IMR-90 (cell line): ENCODE data around the gene CPTP. TPM values are rescaled to one million over a fixed set of nuclear protein-coding genes. Genes with fewer than 3 reads are reported as not detected.

Experiments used
- microRNA-seq, 2 experiments: library from miRNA; stranded (forward) in 1 of 2; unstranded in 1 of 2; fragments of 10-50 nt in 1 of 2; fragments of <30 nt in 1 of 2; gene quantifications in 1 of 2; microRNA quantifications in 1 of 2; one replicate each; pipeline versions ENCODE3 to v1.1.0; 2013 to 2020; ENCODE audit not compliant: insufficient read depth in 1 of 2, insufficient read length in 1 of 2, unreplicated experiment in 1 of 2
- polyA plus RNA-seq, 3 experiments: library from polyadenylated mRNA; depleted of rRNA; stranded (reverse); fragments of >200 nt; gene quantifications; 2 replicates each; pipeline ENCODE4 v1.2.3, GENCODE V29; 2012; ENCODE audit warnings: low replicate concordance in 1 of 3
- small RNA-seq, 5 experiments: library from RNA; depleted of rRNA; stranded (forward); fragments of <200 nt; gene quantifications; one replicate each; pipeline ENCODE3, GENCODE V24; 2012
- total RNA-seq: library from RNA; depleted of rRNA; stranded (reverse); fragments of >200 nt; gene quantifications from 2 replicates; pipeline ENCODE4 v1.2.3, GENCODE V29; 2012; rRNA removed

Gene CPTP
- total and polyA plus RNA-seq, 2 of the 4 experiments (the other 2 are of a cell fraction): 2.7 to 12.1 TPM

Small RNAs within 50 kb of the gene (microRNA-seq; reads per million reads assigned to microRNA genes)
- 2.2 to 6.2 reads per million in 2 experiments for gene MIR6726 (ENCODE audit: insufficient read depth in 1 of 2, insufficient read length in 1 of 2, unreplicated experiment in 1 of 2)
- 1.1 reads per million for gene MIR6727 (ENCODE audit: unreplicated experiment)
- gene MIR6808 (ENCODE audit: unreplicated experiment): not detected

Small RNAs within 50 kb of the gene (small RNA-seq; reads per million reads assigned to genes)
- gene MIR6726: 0 reads per million in 5 experiments

Other genes starting within 250 kb of the CPTP start
- 2.5 and 2.9 TPM in 2 replicates for gene C1orf159, start 208.7 kb upstream of the CPTP start, total RNA-seq
- gene C1orf159, start 208.7 kb upstream of the CPTP start, polyA plus RNA-seq (2012; rRNA removed): 12.6 and 15.5 TPM in 2 replicates
- gene TTLL10, start 150.9 kb upstream of the CPTP start, total RNA-seq: not detected in 2 replicates
- not detected in 2 replicates for gene TTLL10, start 150.9 kb upstream of the CPTP start, polyA plus RNA-seq (2012; rRNA removed)
- 0.18 TPM in 1 of 2 replicates, not detected in the other for gene TNFRSF18, start 118.2 kb upstream of the CPTP start, total RNA-seq
- gene TNFRSF18, start 118.2 kb upstream of the CPTP start, polyA plus RNA-seq (2012; rRNA removed): 1.0 and 1.2 TPM in 2 replicates
- gene TNFRSF4, start 110.6 kb upstream of the CPTP start, total RNA-seq: not detected in 2 replicates
- 0.15 and 0.44 TPM in 2 replicates for gene TNFRSF4, start 110.6 kb upstream of the CPTP start, polyA plus RNA-seq (2012; rRNA removed)
- gene SDF4, start 92.8 kb upstream of the CPTP start, total RNA-seq: 57.0 and 69.4 TPM in 2 replicates
- 250 and 252 TPM in 2 replicates for gene SDF4, start 92.8 kb upstream of the CPTP start, polyA plus RNA-seq (2012; rRNA removed)
- gene B3GALT6, start 92.6 kb upstream of the CPTP start, total RNA-seq: 12.2 and 18.3 TPM in 2 replicates
- gene B3GALT6, start 92.6 kb upstream of the CPTP start, polyA plus RNA-seq (2012; rRNA removed): 23.0 and 29.2 TPM in 2 replicates
- 0.36 TPM in 1 of 2 replicates, not detected in the other for gene C1QTNF12, start 78.1 kb upstream of the CPTP start, total RNA-seq
- 1.1 and 2.6 TPM in 2 replicates for gene C1QTNF12, start 78.1 kb upstream of the CPTP start, polyA plus RNA-seq (2012; rRNA removed)
- gene UBE2J2, start 50.9 kb upstream of the CPTP start, total RNA-seq: 20.3 and 20.6 TPM in 2 replicates
- 62.3 and 67.5 TPM in 2 replicates for gene UBE2J2, start 50.9 kb upstream of the CPTP start, polyA plus RNA-seq (2012; rRNA removed)
- gene SCNN1D, start 44.4 kb upstream of the CPTP start, total RNA-seq: 0.18 and 0.28 TPM in 2 replicates
- gene SCNN1D, start 44.4 kb upstream of the CPTP start, polyA plus RNA-seq (2012; rRNA removed): 3.7 and 4.4 TPM in 2 replicates
- 13.3 and 15.3 TPM in 2 replicates for gene ACAP3, start 16.9 kb upstream of the CPTP start, total RNA-seq
- 58.2 and 75.2 TPM in 2 replicates for gene ACAP3, start 16.9 kb upstream of the CPTP start, polyA plus RNA-seq (2012; rRNA removed)
- 10.9 and 13.3 TPM in 2 replicates for gene PUSL1, start 16.2 kb upstream of the CPTP start, total RNA-seq
- gene PUSL1, start 16.2 kb upstream of the CPTP start, polyA plus RNA-seq (2012; rRNA removed): 33.0 and 43.6 TPM in 2 replicates
- 52.5 and 56.1 TPM in 2 replicates for gene INTS11, start 142 bp upstream of the CPTP start, total RNA-seq
- 123 and 134 TPM in 2 replicates for gene INTS11, start 142 bp upstream of the CPTP start, polyA plus RNA-seq (2012; rRNA removed)
- under 0.01 TPM in 1 of 2 replicates, not detected in the other for gene TAS1R3, start 6.5 kb downstream of the CPTP start, total RNA-seq
- 0.05 and 0.06 TPM in 2 replicates for gene TAS1R3, start 6.5 kb downstream of the CPTP start, polyA plus RNA-seq (2012; rRNA removed)
- gene DVL1, start 24.6 kb downstream of the CPTP start, total RNA-seq: 27.2 and 27.5 TPM in 2 replicates
- gene DVL1, start 24.6 kb downstream of the CPTP start, polyA plus RNA-seq (2012; rRNA removed): 35.9 and 47.6 TPM in 2 replicates
- 92.5 and 97.8 TPM in 2 replicates for gene MXRA8, start 33.8 kb downstream of the CPTP start, total RNA-seq
- gene MXRA8, start 33.8 kb downstream of the CPTP start, polyA plus RNA-seq (2012; rRNA removed): 469 and 502 TPM in 2 replicates
- gene AURKAIP1, start 50.4 kb downstream of the CPTP start, total RNA-seq: 45.7 and 63.0 TPM in 2 replicates
- gene AURKAIP1, start 50.4 kb downstream of the CPTP start, polyA plus RNA-seq (2012; rRNA removed): 107 and 129 TPM in 2 replicates
- 53.9 and 61.1 TPM in 2 replicates for gene CCNL2, start 74.5 kb downstream of the CPTP start, total RNA-seq
- gene CCNL2, start 74.5 kb downstream of the CPTP start, polyA plus RNA-seq (2012; rRNA removed): 209 and 239 TPM in 2 replicates
- gene MRPL20, start 82.5 kb downstream of the CPTP start, total RNA-seq: 141 and 149 TPM in 2 replicates
- 157 and 172 TPM in 2 replicates for gene MRPL20, start 82.5 kb downstream of the CPTP start, polyA plus RNA-seq (2012; rRNA removed)
- gene ANKRD65, start 96.5 kb downstream of the CPTP start, total RNA-seq: under 0.01 TPM in 1 of 2 replicates, not detected in the other
- gene ANKRD65, start 96.5 kb downstream of the CPTP start, polyA plus RNA-seq (2012; rRNA removed): 0.09 and 0.11 TPM in 2 replicates
- 0.83 and 1.1 TPM in 2 replicates for gene VWA1, start 110.9 kb downstream of the CPTP start, total RNA-seq
- gene VWA1, start 110.9 kb downstream of the CPTP start, polyA plus RNA-seq (2012; rRNA removed): 6.1 and 9.2 TPM in 2 replicates
- gene ATAD3C, start 124.9 kb downstream of the CPTP start, total RNA-seq: not detected in 2 replicates
- not detected in 2 replicates for gene ATAD3C, start 124.9 kb downstream of the CPTP start, polyA plus RNA-seq (2012; rRNA removed)
- gene ATAD3B, start 147.0 kb downstream of the CPTP start, total RNA-seq: 13.8 and 28.6 TPM in 2 replicates
- 29.0 and 38.7 TPM in 2 replicates for gene ATAD3B, start 147.0 kb downstream of the CPTP start, polyA plus RNA-seq (2012; rRNA removed)
- gene ATAD3A, start 187.4 kb downstream of the CPTP start, total RNA-seq: 26.1 and 27.2 TPM in 2 replicates
- 33.9 and 34.0 TPM in 2 replicates for gene ATAD3A, start 187.4 kb downstream of the CPTP start, polyA plus RNA-seq (2012; rRNA removed)
- gene TMEM240, start 215.8 kb downstream of the CPTP start, total RNA-seq: 1.1 and 1.6 TPM in 2 replicates
- gene TMEM240, start 215.8 kb downstream of the CPTP start, polyA plus RNA-seq (2012; rRNA removed): 7.6 and 10.2 TPM in 2 replicates